Keratinocyte (primary cell): ENCODE measurements around the gene TRAF3. TPM values are rescaled to one million over a fixed set of nuclear protein-coding genes. Genes with fewer than 3 reads are reported as not detected.

Experiments used
- DNase-seq: peaks from one replicate; pipeline ENCODE4 v3.0.0-alpha.2; 2011; ENCODE audit warnings: low read depth, missing footprints, low spot score
- FAIRE-seq: peaks from 2 replicates; lab custom pipeline; 2011; peaks lifted over from hg19 to GRCh38; lab: Jason Lieb, UNC
- H2AFZ ChIP-seq: 2 replicates; pipeline ENCODE4 v1.6.0; 2012; ENCODE audit warnings: low read length, control low read depth, inconsistent platforms; ENCODE audit not compliant: control insufficient read depth
- H3K27ac ChIP-seq: 2 replicates; pipeline ENCODE4 v1.5.1; 2011; ENCODE audit warnings: low read length; ENCODE audit not compliant: control insufficient read depth, insufficient read depth
- H3K27me3 ChIP-seq: 3 replicates; pipeline ENCODE4 v1.6.0; 2011; ENCODE audit warnings: low read length; ENCODE audit not compliant: control insufficient read depth, insufficient read depth; ENCODE audit errors: extremely low read depth
- H3K36me3 ChIP-seq, 2 experiments: 2 replicates in 1 of 2; 3 replicates in 1 of 2; pipeline ENCODE4 v1.5.1; 2011; ENCODE audit warnings: low read length in 2 of 2, mild to moderate bottlenecking in 1 of 2; ENCODE audit not compliant: control insufficient read depth in 2 of 2, insufficient read depth in 2 of 2; ENCODE audit errors: extremely low read depth in 1 of 2
- H3K4me1 ChIP-seq: 3 replicates; pipeline ENCODE4 v1.5.1; 2011; ENCODE audit warnings: low read length; ENCODE audit not compliant: control insufficient read depth, insufficient read depth; ENCODE audit errors: extremely low read depth
- H3K4me2 ChIP-seq: 3 replicates; pipeline ENCODE4 v1.6.0; 2011; ENCODE audit warnings: low read depth, low read length; ENCODE audit not compliant: control insufficient read depth, insufficient read depth; ENCODE audit errors: extremely low read depth
- H3K4me3 ChIP-seq, 3 experiments: fragments of 200-600 bp in 1 of 3; sonication (generic) in 1 of 3; 2 replicates in 2 of 3; 3 replicates in 1 of 3; pipeline ENCODE4 v1.5.1; 2011 to 2016; ENCODE audit warnings: low read length in 3 of 3, mild to moderate bottlenecking in 3 of 3, control low read depth in 2 of 3, inconsistent platforms in 1 of 3, low read depth in 1 of 3, mixed read lengths in 1 of 3, mixed run types in 1 of 3, moderate library complexity in 1 of 3; ENCODE audit not compliant: control insufficient read depth in 2 of 3, insufficient read depth in 2 of 3; ENCODE audit errors: extremely low read depth in 1 of 3
- H3K79me2 ChIP-seq: 2 replicates; pipeline ENCODE4 v1.6.0; 2012; ENCODE audit warnings: low read length; ENCODE audit not compliant: control insufficient read depth, insufficient read depth
- H3K9ac ChIP-seq: 3 replicates; pipeline ENCODE4 v1.6.0; 2011; ENCODE audit warnings: low read length; ENCODE audit not compliant: control insufficient read depth, insufficient read depth; ENCODE audit errors: extremely low read depth
- H3K9me1 ChIP-seq: 3 replicates; pipeline ENCODE4 v1.6.0; 2011; ENCODE audit warnings: low read length; ENCODE audit not compliant: control insufficient read depth, insufficient read depth; ENCODE audit errors: extremely low read depth
- H3K9me3 ChIP-seq: 2 replicates; pipeline ENCODE4 v1.5.1; 2012; ENCODE audit warnings: low read depth, low read length; ENCODE audit not compliant: control insufficient read depth
- H4K20me1 ChIP-seq: 3 replicates; pipeline ENCODE4 v1.6.0; 2011; ENCODE audit warnings: low read length; ENCODE audit not compliant: control insufficient read depth, insufficient read depth; ENCODE audit errors: extremely low read depth
- EZH2 ChIP-seq: IDR thresholded peaks from one replicate; pipeline ENCODE4 v1.6.1; 2012; ENCODE audit warnings: inconsistent platforms, mild to moderate bottlenecking, low read length, moderate library complexity
- dilution Hi-C: fragments of 300-500 bp; cut with MboI; formaldehyde crosslinking; loops from one replicate; pipeline ENCODE4 v1.7.0; 2020; ENCODE audit warnings: low sequenced_read_pairs; ENCODE audit not compliant: extremely low pct_ligation_motif_present
- polyA plus RNA-seq, 5 experiments: library from polyadenylated mRNA; depleted of rRNA in 3 of 5; stranded (reverse) in 3 of 5; stranded (forward) in 1 of 5; unstranded in 1 of 5; fragments of >200 nt; gene quantifications; 1 replicate in 1 of 5; 2 replicates in 3 of 5; 3 replicates in 1 of 5; pipeline versions ENCODE4 v1.2.1 to v1.2.3, GENCODE V29; 2011 to 2012; ENCODE audit warnings: missing spikeins in 2 of 5, low read depth in 1 of 5, low replicate concordance in 1 of 5
- TF ChIP-seq, protein P1 (sequence below), 3 experiments: IDR thresholded peaks in 1 of 3; conservative IDR thresholded peaks in 1 of 3; optimal IDR thresholded peaks in 1 of 3; 2 replicates in 2 of 3; 3 replicates in 1 of 3; pipeline versions ENCODE3 to v1.5.1; 2011; ENCODE audit warnings: low read length in 3 of 3, mild to moderate bottlenecking in 3 of 3, moderate library complexity in 2 of 3, control low read depth in 1 of 3, inconsistent platforms in 1 of 3; ENCODE audit not compliant: insufficient read depth in 2 of 3; ENCODE audit errors: extremely low read depth in 1 of 3

Gene TRAF3
- polyA plus RNA-seq, 1 donor (not counting 4 experiments of a cell fraction or from before 2014, with no cell fraction given): 12.5 TPM

DNA sequence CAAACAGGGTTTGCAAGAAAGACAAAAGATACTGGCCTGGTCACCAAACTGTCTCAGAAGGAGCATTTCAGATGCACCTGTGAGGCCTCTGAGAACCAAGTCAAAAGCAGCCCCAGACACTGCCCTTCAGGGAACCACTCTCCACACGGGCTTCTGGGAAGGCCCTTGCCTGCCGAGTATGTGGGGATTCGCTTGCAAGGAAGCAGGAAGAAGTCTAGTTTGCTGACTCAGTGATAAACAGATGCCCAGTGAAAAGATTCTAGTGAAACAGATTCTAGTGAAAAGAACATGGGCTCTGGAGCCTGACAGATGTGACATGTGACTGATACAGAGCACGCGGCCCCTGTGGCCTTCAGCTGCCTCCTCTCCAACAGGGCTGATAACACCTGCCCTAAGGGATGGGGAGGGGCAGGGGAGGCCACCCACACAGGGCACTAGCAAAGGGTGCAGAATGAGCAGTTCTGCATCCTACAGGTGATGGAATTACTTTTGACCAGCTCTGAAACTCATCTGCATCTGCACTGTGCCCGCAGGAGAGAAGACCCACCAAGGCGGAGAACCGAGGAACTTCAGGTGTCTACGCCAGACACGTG is 164.3 kb downstream of the TRAF3 start:
- Histone ChIP-seq H3K4me3 (no peak overlapping the region), H3K27me3 (no peaks in the 10 kb centered on the region), H3K9ac (no peak overlapping the region), H3K36me3 (peaks cover 24 to 49% of the 10 kb centered on the region in 2 experiments), H3K4me1 (no peaks in the 10 kb centered on the region), H4K20me1 (peaks cover 3% of the 10 kb centered on the region), H3K27ac (no peak overlapping the region), H3K79me2 (no peaks in the 10 kb centered on the region), H3K9me1 (no peaks in the 10 kb centered on the region), H3K9me3 (no peaks in the 10 kb centered on the region), H2AFZ (no peak overlapping the region), H3K4me2 (no peak overlapping the region)
- TF ChIP-seq, protein P1, sequence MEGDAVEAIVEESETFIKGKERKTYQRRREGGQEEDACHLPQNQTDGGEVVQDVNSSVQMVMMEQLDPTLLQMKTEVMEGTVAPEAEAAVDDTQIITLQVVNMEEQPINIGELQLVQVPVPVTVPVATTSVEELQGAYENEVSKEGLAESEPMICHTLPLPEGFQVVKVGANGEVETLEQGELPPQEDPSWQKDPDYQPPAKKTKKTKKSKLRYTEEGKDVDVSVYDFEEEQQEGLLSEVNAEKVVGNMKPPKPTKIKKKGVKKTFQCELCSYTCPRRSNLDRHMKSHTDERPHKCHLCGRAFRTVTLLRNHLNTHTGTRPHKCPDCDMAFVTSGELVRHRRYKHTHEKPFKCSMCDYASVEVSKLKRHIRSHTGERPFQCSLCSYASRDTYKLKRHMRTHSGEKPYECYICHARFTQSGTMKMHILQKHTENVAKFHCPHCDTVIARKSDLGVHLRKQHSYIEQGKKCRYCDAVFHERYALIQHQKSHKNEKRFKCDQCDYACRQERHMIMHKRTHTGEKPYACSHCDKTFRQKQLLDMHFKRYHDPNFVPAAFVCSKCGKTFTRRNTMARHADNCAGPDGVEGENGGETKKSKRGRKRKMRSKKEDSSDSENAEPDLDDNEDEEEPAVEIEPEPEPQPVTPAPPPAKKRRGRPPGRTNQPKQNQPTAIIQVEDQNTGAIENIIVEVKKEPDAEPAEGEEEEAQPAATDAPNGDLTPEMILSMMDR (optimal IDR thresholded peaks at IDR 0.05 in 1 of 3, IDR thresholded peaks at IDR 0.05 in 1 of 3, conservative IDR thresholded peaks at IDR 0.05 in 1 of 3; ENCODE audit: extremely low read depth in 1 of 3, insufficient read depth in 2 of 3, low read length in 3 of 3): no peak
- TF ChIP-seq EZH2: no peak
- DNase-seq (no peak), FAIRE-seq (no peak)
- dilution Hi-C loops: no loop called here

DNA sequence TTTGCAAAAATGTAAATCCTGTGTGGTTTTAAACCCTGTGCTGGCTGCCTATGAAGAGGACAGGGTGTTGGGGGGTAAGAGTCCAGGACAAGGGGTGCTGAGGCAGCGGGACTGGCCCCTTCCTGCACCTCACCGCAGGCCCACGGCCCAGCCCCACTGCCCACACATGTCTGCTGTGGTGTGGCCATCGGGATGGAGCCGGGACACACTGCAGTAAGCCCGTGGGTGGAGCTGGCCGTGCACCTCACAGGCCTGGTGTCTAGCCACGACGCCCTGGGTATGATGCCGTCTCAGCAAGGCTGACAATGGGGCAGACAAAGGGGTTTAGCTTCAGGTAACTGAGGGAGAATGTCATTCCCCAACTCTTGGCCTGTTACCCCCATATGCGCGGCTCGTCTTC is 164.8 kb downstream of the TRAF3 start:
- TF ChIP-seq, protein P1 (optimal IDR thresholded peaks at IDR 0.05 in 1 of 3, IDR thresholded peaks at IDR 0.05 in 1 of 3, conservative IDR thresholded peaks at IDR 0.05 in 1 of 3; ENCODE audit: extremely low read depth in 1 of 3, insufficient read depth in 2 of 3, low read length in 3 of 3): no peak
- TF ChIP-seq EZH2: no peak
- Histone ChIP-seq H3K27ac (no peak overlapping the region), H3K36me3 (peaks cover 29 to 50% of the 10 kb centered on the region in 2 experiments), H3K4me2 (no peak overlapping the region), H4K20me1 (peaks cover 3% of the 10 kb centered on the region), H3K4me3 (no peak overlapping the region), H3K9me1 (no peaks in the 10 kb centered on the region), H3K79me2 (no peaks in the 10 kb centered on the region), H2AFZ (no peak overlapping the region), H3K9ac (no peak overlapping the region), H3K27me3 (no peaks in the 10 kb centered on the region), H3K4me1 (no peaks in the 10 kb centered on the region), H3K9me3 (no peaks in the 10 kb centered on the region)
- dilution Hi-C loops: no loop called here
- DNase-seq (no peak), FAIRE-seq (no peak)
